IMR-90 (cell line): ENCODE measurements around the gene ARHGEF39. TPM values are rescaled to one million over a fixed set of nuclear protein-coding genes. Genes with fewer than 3 reads are reported as not detected.

Experiments used
- ATAC-seq: fragments of 200-7000 bp; cut with Tn5 transposase; 2 replicates; pipeline ENCODE4 v1.9.1; 2020; ENCODE audit warnings: low read depth, mild to moderate bottlenecking, moderate library complexity
- BruUV-seq: library from RNA; stranded (reverse); fragments of 400-500 nt; replicated peaks from 2 replicates; lab custom pipeline; 2021; lab: Mats Ljungman, UMichigan
- CTCF ChIA-PET: fragments of 300-600 bp; formaldehyde crosslinking; extraction: SDS; loops from one replicate; lab custom pipeline; 2021; ENCODE audit warnings: antibody characterized with exemption; lab: Yijun Ruan, JAX
- POLR2A ChIA-PET: fragments of 300-600 bp; sonication (Branson Sonifier 250); formaldehyde crosslinking; loops from one replicate; lab custom pipeline; 2022; ENCODE audit warnings: antibody characterized with exemption; ENCODE audit not compliant: unreplicated experiment; lab: Charles Lee
- DNase-seq: peaks from one replicate; pipeline ENCODE4 v3.0.0; 2013
- H2AFZ ChIP-seq: replicated peaks from 2 replicates; pipeline ENCODE3; 2013; ENCODE audit warnings: low read length, mild to moderate bottlenecking; ENCODE audit not compliant: poor library complexity
- H2AK5ac ChIP-seq: 2 replicates; pipeline ENCODE4 v1.6.1; 2013; ENCODE audit warnings: low read depth, low read length, inconsistent platforms
- H2AK9ac ChIP-seq: replicated peaks from 2 replicates; pipeline ENCODE3; 2013; ENCODE audit warnings: mild to moderate bottlenecking, low read depth, low read length, moderate library complexity; ENCODE audit not compliant: poor library complexity
- H2BK120ac ChIP-seq: 2 replicates; pipeline ENCODE4 v1.6.1; 2013; ENCODE audit warnings: low read depth, low read length, inconsistent platforms
- H2BK15ac ChIP-seq: 3 replicates; pipeline ENCODE4 v1.6.1; 2013; ENCODE audit warnings: low read depth, low read length, inconsistent platforms
- H2BK20ac ChIP-seq: 2 replicates; pipeline ENCODE4 v1.6.1; 2013; ENCODE audit warnings: low read depth, mild to moderate bottlenecking, inconsistent platforms, low read length, moderate library complexity
- H2BK5ac ChIP-seq: 2 replicates; pipeline ENCODE4 v1.6.1; 2013; ENCODE audit warnings: mild to moderate bottlenecking, low read depth, low read length, inconsistent platforms; ENCODE audit not compliant: poor library complexity, severe bottlenecking
- H3K14ac ChIP-seq: replicated peaks from 2 replicates; pipeline ENCODE4 v1.6.1; 2013; ENCODE audit warnings: low read depth, low read length, inconsistent platforms
- H3K18ac ChIP-seq: 2 replicates; pipeline ENCODE4 v1.6.1; 2013; ENCODE audit warnings: low read depth, low read length, control low read depth
- H3K23ac ChIP-seq: 2 replicates; pipeline ENCODE4 v1.6.1; 2013; ENCODE audit warnings: low read depth, low read length, inconsistent platforms
- H3K27ac ChIP-seq: 2 replicates; pipeline ENCODE4 v1.5.1; 2013; ENCODE audit warnings: mild to moderate bottlenecking, control low read depth, low read length; ENCODE audit not compliant: insufficient read depth
- H3K27me3 ChIP-seq: 2 replicates; pipeline ENCODE4 v1.6.1; 2013; ENCODE audit warnings: low read length; ENCODE audit not compliant: control insufficient read depth, insufficient read depth
- H3K36me3 ChIP-seq: 2 replicates; pipeline ENCODE4 v1.6.1; 2013; ENCODE audit warnings: low read length, mixed read lengths; ENCODE audit not compliant: control insufficient read depth, insufficient read depth
- H3K4ac ChIP-seq: 2 replicates; pipeline ENCODE4 v1.6.1; 2013; ENCODE audit warnings: low read depth, low read length, inconsistent platforms
- H3K4me1 ChIP-seq: 2 replicates; pipeline ENCODE4 v1.6.1; 2013; ENCODE audit warnings: low read length, mixed read lengths; ENCODE audit not compliant: control insufficient read depth, insufficient read depth
- H3K4me2 ChIP-seq: 2 replicates; pipeline ENCODE4 v1.6.1; 2013; ENCODE audit warnings: low read depth, mild to moderate bottlenecking, control low read depth, low read length, moderate library complexity
- H3K4me3 ChIP-seq: 2 replicates; pipeline ENCODE4 v1.5.1; 2013; ENCODE audit warnings: low read depth, mild to moderate bottlenecking, control low read depth, low read length, moderate library complexity; ENCODE audit not compliant: insufficient read depth
- H3K56ac ChIP-seq: 2 replicates; pipeline ENCODE4 v1.6.1; 2013; ENCODE audit warnings: low read length, inconsistent platforms; ENCODE audit not compliant: insufficient read depth; ENCODE audit errors: extremely low read depth
- H3K79me1 ChIP-seq, 2 experiments: 2 replicates each; pipeline ENCODE4 v1.6.1; 2013; ENCODE audit warnings: low read length in 2 of 2, inconsistent platforms in 1 of 2, low read depth in 1 of 2
- H3K9ac ChIP-seq: 2 replicates; pipeline ENCODE4 v1.6.1; 2013; ENCODE audit warnings: low read depth, low read length, control low read depth
- H3K9me1 ChIP-seq: 2 replicates; pipeline ENCODE4 v1.6.1; 2013; ENCODE audit warnings: low read length, inconsistent platforms; ENCODE audit not compliant: insufficient read depth
- H3K9me3 ChIP-seq: 2 replicates; pipeline ENCODE4 v1.6.1; 2013; ENCODE audit warnings: low read length; ENCODE audit not compliant: control insufficient read depth, insufficient read depth
- H4K20me1 ChIP-seq: 2 replicates; pipeline ENCODE4 v1.6.1; 2013; ENCODE audit warnings: low read length, inconsistent platforms; ENCODE audit not compliant: insufficient read depth
- H4K5ac ChIP-seq: 2 replicates; pipeline ENCODE4 v1.6.1; 2013; ENCODE audit warnings: mild to moderate bottlenecking, low read depth, low read length, control low read depth
- H4K8ac ChIP-seq, 2 experiments: 2 replicates each; pipeline ENCODE4 v1.6.1; 2013; ENCODE audit warnings: low read depth in 2 of 2, low read length in 2 of 2, control low read depth in 1 of 2, inconsistent platforms in 1 of 2
- H4K91ac ChIP-seq: 2 replicates; pipeline ENCODE4 v1.6.1; 2013; ENCODE audit warnings: low read depth, low read length, inconsistent platforms; ENCODE audit not compliant: insufficient read depth
- MAFK ChIP-seq: IDR thresholded peaks from 2 replicates; pipeline ENCODE4 v1.6.1; 2012; ENCODE audit warnings: low read depth, low read length, improper control_type of control experiment
- NFE2L2 ChIP-seq: fragments of 150-350 bp; IDR thresholded peaks from 2 replicates; pipeline ENCODE4 v1.6.1; 2016; ENCODE audit warnings: low read depth, mild to moderate bottlenecking, low read length
- RCOR1 ChIP-seq: IDR thresholded peaks from 2 replicates; pipeline ENCODE4 v1.6.1; 2012; ENCODE audit warnings: mild to moderate bottlenecking, low read length, improper control_type of control experiment; ENCODE audit not compliant: insufficient replicate concordance
- RFX5 ChIP-seq: IDR thresholded peaks from 2 replicates; pipeline ENCODE4 v1.8.0; 2012; ENCODE audit warnings: low read depth, mild to moderate bottlenecking, low read length, moderate library complexity
- WGBS, 2 experiments: methylation state at CpG; one replicate each; pipeline versions ENCODE4 v1.1.5 to v1.1.7; 2013; ENCODE audit warnings: missing lambda C conversion rate in 2 of 2; ENCODE audit not compliant: insufficient read length in 1 of 2; ENCODE audit errors: extremely low coverage in 2 of 2; 5-methylcytosine and 5-hydroxymethylcytosine counted together
- dilution Hi-C: fragments of 300-500 bp; cut with HindIII; formaldehyde crosslinking; loops from one replicate; pipeline ENCODE4 v1.14.3; 2018; ENCODE audit warnings: low sequenced_read_pairs; ENCODE audit not compliant: unreplicated experiment
- in situ Hi-C: fragments of 300-500 bp; cut with MboI; formaldehyde crosslinking; loops from 3 replicates; pipeline ENCODE4 v1.14.3; 2019; ENCODE audit warnings: low sequenced_read_pairs, inconsistent platforms, mixed read lengths
- intact Hi-C: fragments of 100-400 bp; cut with micrococcal nuclease; formaldehyde crosslinking; loops from 2 replicates; pipeline ENCODE4 v1.10.0; 2022
- polyA plus RNA-seq, 3 experiments: library from polyadenylated mRNA; depleted of rRNA; stranded (reverse); fragments of >200 nt; gene quantifications; 2 replicates each; pipeline ENCODE4 v1.2.3, GENCODE V29; 2012; ENCODE audit warnings: low replicate concordance in 1 of 3
- total RNA-seq: library from RNA; depleted of rRNA; stranded (reverse); fragments of >200 nt; gene quantifications from 2 replicates; pipeline ENCODE4 v1.2.3, GENCODE V29; 2012

The ARHGEF39 gene
- total and polyA plus RNA-seq, 2 of the 4 experiments (the other 2 are of a cell fraction) = 2.5 to 2.8 TPM

GRCh38 chr9:35683323-35683722 lies 18.3 kb upstream of the ARHGEF39 start:
- H4K91ac ChIP-seq = no peak overlapping the region
- H3K4me1 ChIP-seq = peaks cover 61% of the 10 kb centered on the region
- H2BK120ac ChIP-seq = no peak overlapping the region
- ChIA-PET POLR2A (interaction anchor here (0.6 to 1.6 kb wide), 3 partner anchors 8 to 44 kb away, joined by 3 read pairs; no protein-coding TSS in a partner anchor), CTCF (interaction anchor here (1.4 kb wide), 1 partner anchor 13 kb away, joined by 7 read pairs; no protein-coding TSS in a partner anchor)
- no peak overlapping the region for H3K4ac ChIP-seq
- DNase-seq (no peak), ATAC-seq (no peak)
- no peak overlapping the region for H3K56ac ChIP-seq
- dilution Hi-C loops = no loop called here
- no peak overlapping the region for H2BK15ac ChIP-seq
- peaks cover 59% of the 10 kb centered on the region for H3K9me1 ChIP-seq
- in situ Hi-C loops = no loop called here
- peaks cover 65% of the 10 kb centered on the region for H3K36me3 ChIP-seq
- no peak overlapping the region for H4K8ac ChIP-seq
- H4K20me1 ChIP-seq = peaks cover 84% of the 10 kb centered on the region
- H3K9me3 ChIP-seq = no peaks in the 10 kb centered on the region
- no peak overlapping the region for H4K5ac ChIP-seq
- H2BK5ac ChIP-seq = peak overlapping the region; percentile 44
- H3K27ac ChIP-seq = 0 out of 2 replicates have a peak overlapping the region, but pooled peaks have one; percentile 33
- no peak overlapping the region for H2AFZ ChIP-seq
- intact Hi-C loops = loop anchor here (10.0 kb wide), 1 partner anchor 79 kb away; the partner anchor contains the start of gene TESK1
- WGBS, 2 experiments = no CpG with 5 or more reads among the region's 2 CpGs
- H2BK20ac ChIP-seq = no peak overlapping the region
- peak overlapping the region; percentile 36; the same call in 1 of the 2 replicates for H3K9ac ChIP-seq
- peak overlapping the region; percentile 10; the same call in 1 of the 2 replicates for H3K23ac ChIP-seq
- BruUV-seq = no TSS peak
- no peaks in the 10 kb centered on the region for H3K27me3 ChIP-seq
- H2AK5ac ChIP-seq = no peak overlapping the region
- no peak overlapping the region for H2AK9ac ChIP-seq
- no peak overlapping the region for H3K4me3 ChIP-seq
- no peak overlapping the region for H3K18ac ChIP-seq
- peak overlapping the region; percentile 10; the same call in 1 of the 2 replicates for H3K4me2 ChIP-seq
- no peak overlapping the region; the same call in 1 of the 2 replicates for H3K14ac ChIP-seq
- TF ChIP-seq RCOR1 (no peak), NFE2L2 (no peak), MAFK (no peak), RFX5 (no peak)
- H3K79me1 ChIP-seq = peaks cover 13 to 82% of the 10 kb centered on the region in 2 experiments
